Skin epidermis (tissue), 12 donors: ENCODE results near the gene SPATA2.
"Not testable (repeated sequence)": the region's sequence is repeated elsewhere in the genome, so short reads cannot be mapped to it uniquely, and the experiment has no call there.

Experiments
- H3K27ac ChIP-seq, 21 experiments: fragments of 200-600 bp; sonication (generic) in 11 of 21; one replicate each; pipeline ENCODE4 v1.5.0; 2020; ENCODE audit warnings: mild to moderate bottlenecking in 3 of 21, inconsistent platforms in 2 of 21, moderate library complexity in 2 of 21
- H3K4me3 ChIP-seq, 7 experiments: fragments of 200-600 bp; sonication (generic) in 2 of 7; one replicate each; pipeline ENCODE4 v1.5.0; 2020; ENCODE audit warnings: inconsistent platforms in 2 of 7, mild to moderate bottlenecking in 2 of 7, moderate library complexity in 1 of 7

Gene SPATA2

DNA sequence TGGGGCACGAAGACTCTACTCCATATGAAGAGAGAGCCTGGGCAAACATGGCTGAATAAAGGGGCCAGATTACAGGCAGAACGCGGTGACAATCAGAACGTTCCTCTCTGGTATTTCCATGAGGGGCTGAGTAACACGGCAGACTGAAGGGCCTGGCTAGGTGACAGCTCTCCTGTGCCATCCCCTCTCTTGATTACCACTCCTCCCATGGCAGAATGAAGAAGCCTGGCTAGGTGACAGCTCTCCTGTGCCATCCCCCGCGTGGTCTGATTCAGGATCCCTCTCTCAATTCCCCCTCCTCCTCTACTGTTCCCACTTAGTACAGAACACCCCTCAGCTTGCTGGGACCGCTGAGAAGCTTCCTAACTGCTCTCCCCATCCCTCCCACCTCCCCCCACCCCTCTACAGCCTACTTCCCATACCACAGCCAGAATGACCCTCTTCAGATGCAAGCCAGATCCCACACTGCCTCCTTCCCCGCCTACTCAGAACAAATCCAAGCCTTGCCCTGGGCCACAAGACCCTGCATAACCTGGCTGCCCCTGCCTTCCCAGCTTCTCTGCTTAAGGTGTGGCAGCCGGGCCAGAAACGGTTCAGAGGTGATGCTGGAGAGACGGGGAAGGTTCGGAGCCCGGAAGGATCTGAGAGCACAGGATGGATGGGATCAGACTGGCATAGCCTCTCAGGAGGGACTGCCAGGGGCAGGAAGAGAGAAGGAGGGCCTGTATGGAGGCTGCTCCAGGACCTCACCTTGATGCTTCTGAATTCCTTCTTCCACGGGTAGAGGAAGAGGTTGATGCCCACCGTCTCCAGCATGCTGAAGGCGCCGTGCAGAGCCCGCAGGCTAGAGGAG lies 7.7 kb downstream of the SPATA2 start:
- H3K27ac ChIP-seq, result peak overlapping the region in 2 of 21 experiments; percentile 3 to 21

DNA sequence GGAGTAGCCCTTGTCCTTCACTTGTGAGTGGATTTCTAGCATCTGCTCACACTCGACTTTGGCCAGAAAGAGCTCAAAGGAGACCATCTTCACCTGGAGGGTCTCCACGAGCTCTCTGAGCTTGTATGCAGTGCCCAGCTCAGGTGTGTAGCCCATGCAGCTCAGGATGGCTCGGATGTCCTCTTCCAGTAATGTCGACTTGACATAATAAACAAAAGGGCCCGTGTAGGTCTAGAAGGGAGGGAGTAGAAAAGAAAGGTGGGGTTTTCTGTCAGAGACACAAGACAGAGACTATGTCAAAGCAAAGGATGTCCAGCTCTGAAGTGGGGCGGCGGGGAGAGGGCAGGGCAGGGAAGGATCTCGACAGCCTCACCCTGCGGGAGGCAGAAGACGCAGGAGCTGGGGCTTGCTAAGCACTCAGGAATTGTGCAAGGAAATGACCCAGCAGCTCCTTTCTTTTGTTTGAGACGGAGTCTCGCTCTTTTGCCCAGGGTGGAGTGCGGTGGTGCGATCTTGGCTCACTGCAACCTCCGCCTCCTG lies 8.6 kb downstream of the SPATA2 start:
- Histone ChIP-seq H3K4me3 (no peak overlapping the region), H3K27ac (no peak overlapping the region)

More for the DNA sequence above, 7.7 kb downstream of the SPATA2 start:
- H3K4me3 ChIP-seq, result no peak overlapping the region

DNA sequence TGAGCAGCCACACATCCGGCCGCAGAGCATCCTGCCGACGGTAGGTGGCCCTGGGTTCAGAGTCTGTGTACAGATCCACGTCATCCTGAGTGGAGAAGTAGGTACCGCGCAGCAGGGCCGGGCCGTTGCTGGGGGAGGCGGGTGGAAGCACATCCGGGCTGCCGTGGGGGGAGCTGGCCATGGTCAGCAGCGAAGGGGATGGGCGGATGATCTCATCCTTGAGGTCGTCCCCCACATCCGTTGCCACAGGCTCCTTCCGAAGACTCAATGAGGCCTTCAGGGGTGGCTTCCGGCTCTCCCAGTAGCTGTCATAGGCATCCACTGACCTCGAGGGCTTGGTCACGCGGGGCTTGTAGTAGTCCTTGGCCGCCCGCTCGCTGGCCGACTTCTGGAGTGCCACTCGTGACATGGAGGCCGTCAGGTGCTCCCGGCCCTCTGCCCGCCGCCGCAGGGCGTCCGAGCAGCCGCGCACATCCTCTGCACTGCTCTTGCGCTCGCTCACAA lies 9.2 kb downstream of the SPATA2 start:
- no peak overlapping the region for H3K27ac ChIP-seq

DNA sequence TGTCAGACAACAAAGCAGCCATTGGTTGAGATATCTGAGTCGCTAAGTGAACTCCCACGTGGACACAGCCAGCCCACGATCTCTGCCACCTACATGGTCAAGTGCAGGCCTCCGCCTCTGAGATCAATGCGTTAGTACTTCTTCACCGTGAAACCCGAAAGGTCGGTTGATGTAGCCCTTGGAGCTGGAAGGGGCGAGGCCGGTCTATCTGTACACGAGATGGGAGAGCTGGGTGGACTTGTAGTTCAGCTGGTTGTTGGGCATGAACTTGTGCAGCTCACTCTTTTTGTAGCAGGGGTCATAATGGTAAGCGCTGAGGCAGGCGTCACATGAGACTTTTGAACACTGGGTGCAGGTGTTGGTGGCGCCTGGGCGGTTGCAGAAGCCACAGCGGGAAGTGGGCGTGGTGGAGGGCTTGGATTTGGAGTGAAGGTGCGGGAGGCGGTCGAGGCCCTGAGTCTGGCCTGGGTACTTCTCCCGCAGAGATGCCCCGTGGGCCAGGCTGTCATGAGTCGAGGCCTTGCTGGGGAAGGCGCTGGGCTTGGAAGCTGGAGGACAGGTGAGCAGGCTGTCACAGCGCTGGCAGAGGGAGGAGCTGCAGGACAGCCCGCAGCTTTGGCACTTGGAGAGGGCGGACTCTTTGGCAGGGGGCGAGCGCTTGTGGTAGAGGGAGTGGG lies 9.8 kb downstream of the SPATA2 start:
- no peak overlapping the region for H3K27ac ChIP-seq

More for the DNA sequence above, 9.2 kb downstream of the SPATA2 start:
- no peak overlapping the region for H3K4me3 ChIP-seq

DNA sequence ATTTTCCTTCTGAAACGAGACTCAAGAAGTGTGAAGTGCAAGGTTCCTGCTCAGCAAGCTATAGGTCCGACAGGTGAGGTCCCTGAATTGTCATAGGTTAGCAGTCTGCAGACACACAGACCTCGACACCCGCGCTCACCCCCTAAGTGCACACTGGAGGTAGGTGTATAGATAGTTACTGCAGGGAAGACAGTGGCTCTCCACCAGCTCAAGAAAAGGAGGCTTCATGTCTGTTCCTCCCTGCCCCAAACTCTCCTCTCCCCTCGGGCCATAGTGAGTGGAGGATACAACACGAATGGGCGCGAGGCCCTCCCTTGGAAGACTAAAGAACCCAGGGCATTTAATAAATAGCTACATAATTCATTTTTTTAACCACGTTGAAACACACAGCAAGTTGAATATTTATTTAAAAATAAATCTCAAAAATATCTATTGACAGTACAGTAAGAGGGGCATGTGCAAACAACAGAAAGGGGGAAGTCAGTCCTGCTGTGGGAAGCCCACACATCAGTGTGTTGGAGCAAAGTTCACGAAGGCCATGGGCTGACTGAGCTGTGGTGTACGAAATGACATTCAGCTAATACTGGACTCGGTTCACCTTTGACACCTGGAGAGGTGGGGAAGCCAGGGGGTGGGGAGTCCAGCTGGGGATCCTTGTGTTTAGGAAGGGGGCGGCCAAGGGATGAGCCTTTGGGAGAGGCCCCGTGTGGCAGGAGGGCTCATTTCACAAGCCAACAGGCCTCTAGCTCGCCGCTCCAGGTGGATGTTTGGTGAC lies 10.7 kb downstream of the SPATA2 start:
- H3K4me3 ChIP-seq, result no peak overlapping the region
- H3K27ac ChIP-seq, result no peak overlapping the region

More for the DNA sequence above, 9.8 kb downstream of the SPATA2 start:
- no peak overlapping the region for H3K4me3 ChIP-seq

DNA sequence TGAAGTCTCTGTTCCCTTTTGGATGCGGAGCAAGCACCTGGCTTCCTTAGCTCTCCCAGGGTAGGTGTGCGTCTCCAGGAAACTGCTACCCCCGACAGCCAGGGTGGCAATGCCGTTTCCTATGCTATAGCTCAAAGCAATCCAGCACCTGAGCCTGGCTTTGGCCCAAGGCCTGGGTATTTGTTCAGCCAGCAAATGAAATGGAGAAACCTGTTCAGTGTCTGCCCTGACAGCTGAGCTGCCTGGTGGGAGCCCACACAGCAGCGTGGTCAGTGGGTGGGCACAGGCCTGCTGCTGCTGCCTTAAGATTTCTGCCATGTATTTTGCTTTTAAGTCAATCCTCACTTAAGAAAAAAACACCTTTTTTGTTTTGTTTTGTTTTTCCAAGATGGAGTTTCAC lies 13.7 kb downstream of the SPATA2 start:
- no peak overlapping the region for H3K4me3 ChIP-seq
- no peak overlapping the region for H3K27ac ChIP-seq

DNA sequence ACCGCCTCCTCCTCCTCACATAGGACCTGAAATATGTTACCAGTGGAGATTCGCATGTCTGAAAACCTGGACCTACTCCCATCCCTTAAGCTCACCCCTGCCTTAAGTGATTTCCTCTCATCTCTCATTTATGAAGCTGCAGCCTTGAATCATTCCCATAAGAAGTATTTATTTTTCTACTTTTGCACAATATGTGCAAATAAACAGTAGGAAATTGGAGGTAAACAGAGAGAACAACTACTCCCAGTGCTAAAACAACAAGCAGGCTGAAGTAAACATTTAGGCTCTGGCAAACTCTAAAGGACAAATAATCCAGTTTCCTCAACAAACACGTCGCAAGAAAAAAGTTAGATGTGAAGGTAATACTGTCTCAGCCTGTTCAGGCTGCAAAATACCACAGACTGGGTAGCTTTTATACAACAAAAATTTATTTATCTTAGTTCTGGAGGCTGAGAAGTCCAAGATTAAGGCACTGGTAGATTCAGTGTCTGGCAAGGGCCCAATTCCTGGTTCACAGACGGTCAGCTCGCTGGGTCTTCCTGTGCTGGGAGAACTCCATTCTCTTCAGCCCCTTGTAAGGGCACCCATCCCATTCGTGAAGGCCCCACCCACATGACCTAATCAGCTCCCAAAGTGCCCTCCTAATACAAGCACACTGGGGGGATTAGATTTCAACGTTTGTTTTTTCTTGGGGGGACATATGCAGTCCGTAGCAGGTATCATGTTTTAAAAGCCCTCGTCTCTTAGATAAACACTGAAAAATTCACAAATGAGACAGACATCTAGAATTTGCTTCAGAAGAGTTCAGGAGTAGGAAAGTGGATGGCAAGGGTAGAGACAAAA lies 15.6 kb downstream of the SPATA2 start:
- no peak overlapping the region for H3K27ac ChIP-seq
- H3K4me3 ChIP-seq, result no peak overlapping the region

DNA sequence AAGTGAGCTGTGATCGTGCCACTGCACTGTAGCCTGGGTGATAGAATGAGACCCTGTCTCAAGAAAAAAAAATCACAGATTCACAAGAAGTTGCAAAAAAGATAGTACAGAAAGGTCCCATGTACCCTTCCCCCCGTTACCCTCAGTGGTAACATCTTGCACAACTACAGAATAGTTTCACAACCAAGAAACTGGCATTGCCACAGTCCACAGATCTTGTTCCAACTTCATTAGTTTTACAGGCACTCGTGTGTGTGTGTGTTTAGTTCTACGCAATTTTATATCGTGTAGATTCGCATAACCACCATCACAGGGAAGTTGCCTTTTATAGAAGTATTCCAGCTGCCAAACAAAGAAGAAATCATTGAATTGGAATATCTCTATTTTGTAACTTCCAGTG lies 19.1 kb downstream of the SPATA2 start:
- Histone ChIP-seq H3K4me3 (no peak overlapping the region), H3K27ac (peak overlapping the region in 1 of 21 experiments; percentile 33)

DNA sequence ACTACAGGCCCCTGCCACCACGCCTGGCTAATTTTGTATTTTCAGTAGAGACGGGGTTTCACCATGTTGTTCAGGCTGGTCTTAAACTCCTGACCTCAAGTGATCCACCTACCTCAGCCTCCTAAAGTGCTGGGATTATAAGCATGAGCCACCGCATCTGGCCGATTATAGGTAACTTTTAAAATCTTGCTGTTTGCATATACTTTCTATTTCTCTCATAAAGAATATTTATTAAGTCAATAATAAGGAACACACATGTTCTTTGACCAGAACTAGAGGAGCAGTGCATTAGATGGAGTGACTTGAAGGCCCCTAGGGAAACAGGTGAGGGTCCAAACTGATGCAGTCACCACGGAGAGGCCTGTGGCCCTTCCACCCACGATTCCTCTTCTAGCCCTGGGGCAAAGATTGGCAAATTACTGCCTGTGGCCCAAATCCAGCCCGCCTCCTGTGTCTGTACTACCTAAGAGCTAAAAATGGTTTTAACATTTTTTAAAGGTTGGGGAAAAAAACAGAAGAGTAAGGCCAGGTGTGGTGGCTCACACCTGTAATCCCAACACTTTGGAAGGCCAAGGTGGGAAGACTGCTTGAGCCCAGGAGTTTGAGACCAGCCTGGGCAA lies 19.7 kb downstream of the SPATA2 start:
- H3K4me3 ChIP-seq, result not testable (repeated sequence)
- H3K27ac ChIP-seq, result peak overlapping the region in 1 of 21 experiments; percentile 33

DNA sequence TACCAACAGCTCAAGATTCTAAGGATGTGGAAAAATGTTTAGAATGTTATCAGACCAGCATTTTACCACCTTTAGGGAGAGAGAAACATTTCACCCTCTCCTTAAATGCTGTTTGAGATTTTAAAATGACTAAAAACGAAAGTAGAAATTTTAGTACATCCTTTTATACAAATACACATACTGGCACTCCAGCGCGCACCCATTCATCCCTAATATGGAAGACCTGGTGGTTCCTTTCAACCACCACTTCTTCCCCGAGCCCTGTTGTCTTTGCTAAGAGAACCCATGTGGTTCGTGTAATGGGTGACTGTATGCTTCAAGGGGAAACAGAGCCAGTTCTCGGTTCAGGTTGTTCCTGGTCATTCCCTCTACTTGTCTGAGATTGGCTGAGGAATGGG lies 21.3 kb downstream of the SPATA2 start:
- no peak overlapping the region for H3K4me3 ChIP-seq
- H3K27ac ChIP-seq, result peak overlapping the region in 1 of 21 experiments; percentile 70

DNA sequence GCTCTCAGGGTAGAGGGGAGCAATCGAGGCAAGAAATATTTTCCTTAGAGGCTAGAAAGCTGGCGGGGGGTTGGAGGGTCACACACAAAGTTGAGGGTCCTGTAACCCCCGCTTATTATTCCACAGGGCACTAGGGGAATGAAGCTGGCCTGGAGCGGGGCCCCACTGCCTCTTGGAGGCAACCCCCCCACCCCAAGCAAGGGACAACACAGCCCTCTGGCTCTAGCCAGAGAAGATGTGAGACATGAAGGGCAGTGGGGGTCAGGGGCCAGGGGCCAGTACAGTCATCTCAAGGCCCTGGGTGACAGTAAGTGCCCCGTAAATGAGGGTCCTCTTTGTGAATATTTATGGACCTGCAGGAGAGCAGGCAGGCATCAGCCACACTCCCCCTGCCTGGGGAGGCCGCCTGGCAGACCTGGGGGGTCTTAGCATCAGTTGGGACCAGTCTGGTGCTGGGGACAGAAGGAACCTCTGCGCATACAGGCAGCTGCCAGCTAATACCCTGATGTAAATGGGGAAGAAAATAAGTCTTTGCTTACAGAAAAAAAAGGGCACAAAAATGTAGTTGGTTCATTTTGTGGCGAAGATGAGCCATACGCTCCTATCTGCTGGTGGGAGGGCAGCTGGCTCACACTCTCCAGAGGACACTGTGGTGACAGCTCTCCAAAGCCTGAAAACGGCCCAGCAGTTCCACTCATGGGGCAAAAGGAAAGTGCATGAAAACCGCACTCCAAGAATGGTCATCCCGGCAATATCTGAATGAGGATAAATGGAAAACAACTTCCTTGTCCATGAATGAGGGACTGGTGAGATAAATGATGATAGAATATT lies 21.9 kb downstream of the SPATA2 start:
- Histone ChIP-seq H3K27ac (peak overlapping the region in 2 of 21 experiments; percentile 11 to 70), H3K4me3 (no peak overlapping the region)

DNA sequence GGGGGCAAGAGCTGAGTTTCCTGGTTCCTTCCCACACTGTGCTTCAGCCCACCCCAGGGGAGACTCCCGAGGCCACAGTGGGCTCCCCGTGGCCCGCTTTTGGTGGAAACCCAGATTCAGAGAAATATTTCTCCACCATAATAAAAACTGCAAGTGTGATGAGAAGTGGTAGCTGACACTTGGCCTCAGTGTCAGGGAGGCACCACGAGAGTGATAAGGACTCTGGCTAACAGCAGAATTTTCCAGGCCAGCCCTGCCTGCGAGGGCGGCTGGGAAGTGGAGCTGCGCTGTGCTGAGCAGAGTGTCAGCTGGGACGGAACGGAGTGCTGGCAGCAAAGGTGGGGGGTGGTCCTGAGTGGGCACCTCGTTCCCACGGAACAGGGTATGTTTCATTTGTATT lies 22.5 kb downstream of the SPATA2 start:
- no peak overlapping the region for H3K4me3 ChIP-seq
- peak overlapping the region in 1 of 21 experiments; percentile 70 for H3K27ac ChIP-seq

DNA sequence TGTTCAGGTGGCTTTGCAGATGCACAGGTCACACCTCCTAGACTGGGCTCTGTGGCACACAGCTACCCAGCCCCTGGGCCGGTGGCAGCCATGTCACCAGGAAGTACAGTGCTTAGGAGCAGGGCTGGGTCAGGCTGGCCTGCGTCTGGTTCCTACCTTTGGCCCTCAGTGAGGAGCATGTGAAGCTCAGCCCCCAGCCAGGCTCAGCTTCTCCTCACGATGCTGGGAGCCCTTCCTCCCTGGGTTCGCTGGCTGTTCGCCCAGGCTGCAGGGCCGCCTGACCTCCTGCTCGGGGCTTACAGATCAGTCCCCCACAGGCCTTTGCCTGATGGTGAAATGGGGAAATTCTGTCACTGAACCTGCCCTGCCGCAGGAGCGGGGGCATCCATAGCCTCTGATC lies 23.1 kb downstream of the SPATA2 start:
- H3K4me3 ChIP-seq, result no peak overlapping the region
- H3K27ac ChIP-seq, result no peak overlapping the region

DNA sequence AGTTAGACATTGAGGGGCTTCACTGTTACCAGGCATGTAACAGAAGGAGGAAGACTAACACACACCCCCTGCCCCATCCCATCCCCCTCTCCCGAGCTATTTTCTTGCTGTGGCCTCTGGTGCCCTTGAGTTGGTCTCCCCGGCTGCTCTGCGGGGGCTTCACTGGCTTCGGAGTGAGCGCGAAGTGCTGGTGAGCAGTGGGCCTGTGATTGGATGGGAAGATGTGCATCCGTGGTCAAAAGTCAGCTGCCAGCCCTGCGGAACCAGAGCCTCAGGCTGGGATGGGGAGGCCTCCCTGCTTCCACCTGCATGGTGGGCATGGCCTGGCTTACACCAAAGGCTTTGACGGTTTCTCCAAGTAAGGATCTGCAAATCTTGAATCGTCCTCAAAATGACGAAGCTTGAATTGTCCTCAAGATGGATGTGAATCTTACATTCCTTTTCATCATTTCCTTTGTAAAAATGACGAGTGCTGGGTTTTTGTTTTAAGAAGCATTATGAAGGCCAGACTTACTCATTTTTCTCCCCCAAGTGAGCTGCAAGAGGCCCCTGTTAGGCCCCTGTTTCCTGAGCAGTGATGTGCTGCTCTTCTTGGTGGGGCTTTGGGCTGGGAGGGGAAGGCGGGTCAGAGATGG lies 23.7 kb downstream of the SPATA2 start:
- Histone ChIP-seq H3K4me3 (no peak overlapping the region), H3K27ac (no peak overlapping the region)

DNA sequence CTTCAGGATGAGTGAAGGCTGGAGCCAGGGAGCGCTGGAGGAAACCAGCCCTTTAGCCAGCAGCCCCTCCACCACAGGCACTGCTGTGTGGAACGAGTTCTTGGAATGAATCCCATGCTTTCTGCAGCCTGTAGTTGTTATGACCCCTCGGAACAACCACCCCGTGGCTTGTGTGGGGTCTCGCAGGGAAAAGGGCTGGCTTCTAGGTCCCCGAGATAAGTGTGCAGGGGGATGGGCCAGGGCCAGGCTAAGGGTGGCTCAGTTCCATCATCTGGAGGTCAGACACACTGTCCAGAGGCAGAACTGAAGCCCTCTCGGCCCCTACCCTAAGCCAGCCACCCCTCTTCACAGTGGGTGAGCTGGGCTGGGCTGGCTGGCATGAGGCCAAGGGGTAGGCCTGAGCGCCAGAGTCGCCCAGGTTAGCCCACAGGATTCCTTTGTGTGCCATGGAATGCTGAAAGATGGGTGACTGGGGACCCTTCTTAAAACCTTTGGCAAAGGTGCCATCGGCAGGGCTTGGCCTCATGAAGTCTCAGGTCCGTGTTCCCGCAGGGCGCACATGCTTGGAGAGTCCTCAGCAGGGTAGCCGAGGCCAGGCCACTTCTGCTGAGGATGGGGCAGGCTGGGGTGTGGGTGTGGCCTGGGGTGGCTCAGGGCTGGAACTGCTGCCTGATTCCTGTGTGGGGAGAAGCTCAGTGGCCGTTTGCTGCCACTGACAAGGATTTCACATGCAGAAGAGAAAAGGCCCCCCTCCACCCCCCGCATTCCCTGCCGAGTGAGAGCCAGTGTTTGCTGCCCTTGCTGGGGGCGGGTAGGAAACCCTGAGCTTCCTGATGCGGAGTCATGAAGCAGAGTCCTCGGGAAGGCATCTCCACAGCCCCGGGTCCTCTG lies 24.6 kb downstream of the SPATA2 start:
- H3K27ac ChIP-seq, result peak overlapping the region in 1 of 21 experiments; percentile 16
- H3K4me3 ChIP-seq, result no peak overlapping the region

DNA sequence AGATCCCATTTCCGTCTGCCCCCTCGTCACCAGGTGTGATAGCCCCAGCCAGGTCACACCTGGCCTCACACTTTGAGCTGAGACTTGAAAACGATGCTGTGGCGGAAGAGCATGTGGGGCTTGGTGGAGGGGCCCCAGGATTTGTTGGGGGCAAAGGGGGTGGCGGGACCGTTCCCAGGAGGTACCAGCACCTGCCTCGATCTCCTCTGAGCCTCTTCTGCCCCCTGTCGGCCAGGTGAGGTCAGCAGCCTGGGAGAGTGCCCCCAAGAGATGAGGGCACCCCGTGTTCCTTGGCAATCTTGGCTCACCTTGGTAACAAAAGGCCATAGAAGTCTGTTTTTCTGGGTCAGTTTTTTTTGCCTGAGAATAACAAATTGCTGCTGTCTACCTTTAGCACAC lies 25.4 kb downstream of the SPATA2 start:
- Histone ChIP-seq H3K27ac (no peak overlapping the region), H3K4me3 (no peak overlapping the region)
